GM12864 (cell line): ENCODE results near the gene OLFML1.

ENCODE experiments used
- DNase-seq: peaks from one replicate; pipeline ENCODE4 v3.0.0-alpha.2; 2011; ENCODE audit warnings: low read depth
- H3K4me3 ChIP-seq: 2 replicates; pipeline ENCODE4 v1.5.1; 2011; ENCODE audit warnings: mild to moderate bottlenecking, low read depth, low read length, control low read depth
- TF ChIP-seq, protein P1 (sequence below): IDR thresholded peaks from 2 replicates; pipeline ENCODE4 v1.5.1; 2011; ENCODE audit warnings: low read depth, mild to moderate bottlenecking, moderate library complexity, low read length, control low read depth, inconsistent platforms; ENCODE audit errors: missing control alignments

Gene OLFML1

GRCh38 chr11:7444091-7444981 is 41.0 kb upstream of the OLFML1 start:
- no peak for DNase-seq
- TF ChIP-seq, protein P1, sequence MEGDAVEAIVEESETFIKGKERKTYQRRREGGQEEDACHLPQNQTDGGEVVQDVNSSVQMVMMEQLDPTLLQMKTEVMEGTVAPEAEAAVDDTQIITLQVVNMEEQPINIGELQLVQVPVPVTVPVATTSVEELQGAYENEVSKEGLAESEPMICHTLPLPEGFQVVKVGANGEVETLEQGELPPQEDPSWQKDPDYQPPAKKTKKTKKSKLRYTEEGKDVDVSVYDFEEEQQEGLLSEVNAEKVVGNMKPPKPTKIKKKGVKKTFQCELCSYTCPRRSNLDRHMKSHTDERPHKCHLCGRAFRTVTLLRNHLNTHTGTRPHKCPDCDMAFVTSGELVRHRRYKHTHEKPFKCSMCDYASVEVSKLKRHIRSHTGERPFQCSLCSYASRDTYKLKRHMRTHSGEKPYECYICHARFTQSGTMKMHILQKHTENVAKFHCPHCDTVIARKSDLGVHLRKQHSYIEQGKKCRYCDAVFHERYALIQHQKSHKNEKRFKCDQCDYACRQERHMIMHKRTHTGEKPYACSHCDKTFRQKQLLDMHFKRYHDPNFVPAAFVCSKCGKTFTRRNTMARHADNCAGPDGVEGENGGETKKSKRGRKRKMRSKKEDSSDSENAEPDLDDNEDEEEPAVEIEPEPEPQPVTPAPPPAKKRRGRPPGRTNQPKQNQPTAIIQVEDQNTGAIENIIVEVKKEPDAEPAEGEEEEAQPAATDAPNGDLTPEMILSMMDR = no peak
- H3K4me3 ChIP-seq = no peak overlapping the region

DNA sequence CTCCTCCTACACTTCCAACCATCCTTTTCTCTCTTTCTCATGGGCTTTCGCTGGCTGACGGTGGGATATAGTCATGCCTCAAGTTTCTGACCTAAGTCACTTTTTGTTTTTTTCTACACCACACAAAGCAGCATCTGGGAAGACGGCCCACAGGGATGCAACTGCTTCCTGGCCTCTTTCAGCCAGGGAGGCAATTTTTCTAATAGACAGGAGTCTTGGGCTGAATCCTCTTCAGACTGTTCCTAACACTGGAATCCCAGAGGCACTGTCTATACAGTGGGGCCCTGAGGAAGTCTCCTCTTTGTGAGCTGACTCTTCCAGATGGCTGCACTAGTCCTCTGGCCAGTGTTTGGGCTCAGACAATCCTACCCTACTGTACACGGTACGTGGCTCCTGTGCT is 39.7 kb upstream of the OLFML1 start:
- no peak for DNase-seq

GRCh38 chr11:7448201-7448600 is 37.1 kb upstream of the OLFML1 start:
- H3K4me3 ChIP-seq = no peak overlapping the region
- TF ChIP-seq, protein P1 = peak; percentile 13
- DNase-seq = no peak

More for the DNA sequence above, 39.7 kb upstream of the OLFML1 start:
- H3K4me3 ChIP-seq = no peak overlapping the region
- TF ChIP-seq, protein P1 = no peak

GRCh38 chr11:7449211-7449840 is 36.0 kb upstream of the OLFML1 start:
- DNase-seq = no peak
- TF ChIP-seq, protein P1 = no peak
- H3K4me3 ChIP-seq = no peak overlapping the region

GRCh38 chr11:7449841-7450214 is 35.5 kb upstream of the OLFML1 start:
- TF ChIP-seq, protein P1 = no peak
- DNase-seq = no peak
- H3K4me3 ChIP-seq = no peak overlapping the region

- TF ChIP-seq, protein P1 = no peak
- no peak overlapping the region for H3K4me3 ChIP-seq
- DNase-seq = no peak
Observed at GRCh38 chr11:7450836-7451235, 34.5 kb upstream of the OLFML1 start.

GRCh38 chr11:7451520-7451919 is 33.8 kb upstream of the OLFML1 start:
- no peak for DNase-seq
- H3K4me3 ChIP-seq = no peak overlapping the region
- TF ChIP-seq, protein P1 = no peak
